NCI-H2227 (cell line): Measurements from ENCODE around the gene FBXL7.

Source experiments
- DNase-seq: peaks from one replicate; lab custom pipeline; 2025; ENCODE audit not compliant: unreplicated experiment; lab: John Stamatoyannopoulos, UW

Gene FBXL7

GRCh38 chr5:15702102-15702501, 202.1 kb downstream of the FBXL7 start:
- no peak for DNase-seq

- DNase-seq = no peak
Observed at GRCh38 chr5:15703901-15704300, 203.9 kb downstream of the FBXL7 start.

- DNase-seq = no peak
Observed at GRCh38 chr5:15704397-15704947, 204.5 kb downstream of the FBXL7 start.

- no peak for DNase-seq
Observed at GRCh38 chr5:15707631-15708030, 207.7 kb downstream of the FBXL7 start.

- no peak for DNase-seq
Observed at GRCh38 chr5:15711892-15712291, 211.9 kb downstream of the FBXL7 start.

GRCh38 chr5:15715535-15715934, 215.6 kb downstream of the FBXL7 start:
- no peak for DNase-seq

GRCh38 chr5:15715967-15716366, 216.0 kb downstream of the FBXL7 start:
- DNase-seq = no peak

- no peak for DNase-seq
Observed at GRCh38 chr5:15717001-15717400, 217.0 kb downstream of the FBXL7 start.

GRCh38 chr5:15718421-15719179, 218.6 kb downstream of the FBXL7 start:
- no peak for DNase-seq

- DNase-seq = no peak
Observed at GRCh38 chr5:15719784-15720183, 219.8 kb downstream of the FBXL7 start.

GRCh38 chr5:15720515-15720914, 220.5 kb downstream of the FBXL7 start:
- DNase-seq = no peak

- DNase-seq = no peak
Observed at GRCh38 chr5:15722305-15722704, 222.3 kb downstream of the FBXL7 start.

GRCh38 chr5:15727375-15727774, 227.4 kb downstream of the FBXL7 start:
- no peak for DNase-seq

GRCh38 chr5:15728811-15729210, 228.8 kb downstream of the FBXL7 start:
- DNase-seq = no peak

- DNase-seq = no peak
Observed at GRCh38 chr5:15731699-15732098, 231.7 kb downstream of the FBXL7 start.

- DNase-seq = no peak
Observed at GRCh38 chr5:15734058-15734457, 234.1 kb downstream of the FBXL7 start.

- DNase-seq = no peak
Observed at GRCh38 chr5:15737036-15737821, 237.2 kb downstream of the FBXL7 start.

- no peak for DNase-seq
Observed at GRCh38 chr5:15737871-15738664, 238.1 kb downstream of the FBXL7 start.

- DNase-seq = no peak
Observed at GRCh38 chr5:15740383-15740782, 240.4 kb downstream of the FBXL7 start.

- no peak for DNase-seq
Observed at GRCh38 chr5:15741591-15741990, 241.6 kb downstream of the FBXL7 start.

- no peak for DNase-seq
Observed at GRCh38 chr5:15746833-15747232, 246.9 kb downstream of the FBXL7 start.
